Memory B cell (primary cell): ENCODE data around the gene BEND7.

Experiments used
- ATAC-seq: fragments of 150-1000 bp; cut with Tn5 transposase; 2 replicates; pipeline ENCODE4 v1.10.0; 2021; ENCODE audit warnings: low read depth, mild to moderate bottlenecking, moderate library complexity
- DNase-seq, 2 donors: peaks; one replicate each; pipeline ENCODE4 v3.0.0; 2022; ENCODE audit warnings: low spot score in 2 of 2
- H3K27ac Mint-ChIP-seq: one replicate; pipeline ENCODE4 v1.8.0; 2022; ENCODE audit warnings: mild to moderate bottlenecking, moderate library complexity, mixed read lengths
- H3K27me3 Mint-ChIP-seq: one replicate; pipeline ENCODE4 v1.8.0; 2022; ENCODE audit warnings: mixed read lengths
- H3K36me3 Mint-ChIP-seq: one replicate; pipeline ENCODE4 v1.8.0; 2022; ENCODE audit warnings: mild to moderate bottlenecking, mixed read lengths
- H3K4me1 Mint-ChIP-seq: one replicate; pipeline ENCODE4 v1.8.0; 2022; ENCODE audit warnings: mixed read lengths
- H3K4me3 Mint-ChIP-seq: one replicate; pipeline ENCODE4 v1.8.0; 2022; ENCODE audit warnings: mild to moderate bottlenecking, moderate library complexity, mixed read lengths
- H3K9me3 Mint-ChIP-seq: one replicate; pipeline ENCODE4 v1.8.0; 2022; ENCODE audit warnings: mixed read lengths

The BEND7 gene

DNA sequence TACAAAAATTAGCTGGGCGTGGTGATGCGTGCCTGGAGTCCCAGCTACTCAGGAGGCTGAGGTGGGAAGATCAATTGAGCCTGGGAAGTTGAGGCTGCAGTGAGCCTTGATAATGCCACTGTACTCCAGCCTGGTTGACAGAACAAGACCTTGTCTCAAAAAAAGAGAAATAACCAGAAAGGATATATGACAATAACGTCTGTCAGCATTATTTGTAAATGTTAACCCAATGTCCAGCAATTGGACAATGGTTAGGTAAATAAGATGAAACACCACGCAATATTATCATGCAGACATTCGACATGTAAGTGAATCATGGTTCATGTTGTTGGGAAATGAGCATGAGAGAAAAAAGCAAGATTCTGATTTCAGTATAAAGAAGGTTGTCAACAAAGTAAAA is 136.1 kb downstream of the BEND7 start:
- Mint-ChIP-seq H3K36me3 (no peaks in the 10 kb centered on the region), H3K27me3 (peaks cover 3% of the 10 kb centered on the region), H3K4me1 (peaks cover 3% of the 10 kb centered on the region), H3K4me3 (no peak overlapping the region), H3K27ac (no peak overlapping the region), H3K9me3 (peaks cover 1% of the 10 kb centered on the region)
- ATAC-seq: no peak
- DNase-seq: no peak
